ENCODE data around the gene EIF4H.
"Not testable (repeated sequence)": the region's sequence is repeated elsewhere in the genome, so short reads cannot be mapped to it uniquely, and the experiment has no call there.

EIF4H gene

DNA sequence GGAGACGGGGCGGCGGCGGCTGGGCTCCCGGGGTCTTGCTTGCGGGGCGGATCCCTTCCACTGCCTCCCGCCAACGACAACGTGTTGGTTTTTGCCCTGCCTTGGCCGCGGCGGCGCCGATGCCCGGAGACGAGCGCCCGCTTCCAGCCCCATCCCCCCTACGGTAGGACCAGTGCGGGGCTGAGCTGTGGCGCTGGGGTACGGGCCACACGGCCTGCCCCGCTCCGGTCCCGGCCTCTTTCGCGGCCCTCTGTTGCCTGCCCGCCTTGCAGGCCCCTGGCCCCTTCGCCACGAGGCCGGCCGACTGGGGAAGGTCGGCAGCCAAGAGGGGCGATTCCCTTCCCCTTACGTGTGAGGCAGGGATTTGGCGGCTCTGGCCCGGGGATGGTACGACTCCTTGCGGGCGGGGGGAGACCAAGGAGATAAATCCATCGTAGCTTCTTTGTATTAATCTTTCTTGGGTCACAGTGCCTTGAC is 488 bp downstream of the EIF4H start:
- DNase-seq (ENCODE audit: low read depth, low spot score): no peak

DNA sequence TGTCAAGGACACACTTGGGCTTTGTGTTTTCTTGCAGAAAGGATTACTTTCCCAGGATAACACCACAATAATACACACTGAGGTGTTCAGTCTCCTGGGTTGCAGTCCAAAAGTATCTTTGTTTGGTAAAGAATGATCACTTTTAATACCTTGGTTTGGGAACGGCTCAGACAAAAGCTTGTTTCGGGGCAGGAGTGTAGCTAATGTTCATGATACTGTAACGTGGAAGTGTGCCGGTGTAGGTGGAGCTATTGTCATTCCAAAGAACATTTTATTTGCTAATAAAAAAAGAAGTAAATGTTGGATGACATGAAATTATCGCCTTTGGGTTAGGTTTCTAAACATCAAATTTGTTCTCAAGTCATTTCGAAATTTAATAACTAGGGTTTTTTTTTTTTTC is 1.2 kb downstream of the EIF4H start:
- DNase-seq (ENCODE audit: low read depth, low spot score): no peak

DNA sequence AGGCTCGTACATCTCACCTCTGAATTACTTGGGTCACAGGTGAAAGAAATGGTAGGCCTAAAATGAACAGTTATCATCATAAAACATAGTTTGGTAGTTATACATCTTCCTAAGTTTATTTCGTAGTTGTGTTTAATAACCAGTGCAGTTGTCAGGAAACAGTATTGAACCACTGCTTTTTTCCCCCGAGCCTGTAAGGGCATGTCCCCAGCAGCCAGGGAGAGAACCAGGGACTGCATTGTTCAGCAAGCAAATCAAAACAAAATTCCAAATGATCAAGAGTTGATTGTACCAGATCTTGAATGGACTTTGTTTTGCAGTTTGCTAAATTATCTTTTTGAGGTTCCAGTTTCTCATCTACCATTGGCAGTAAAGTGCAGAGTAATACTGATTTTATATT is 2.4 kb downstream of the EIF4H start:
- DNase-seq (ENCODE audit: low read depth, low spot score): no peak

DNA sequence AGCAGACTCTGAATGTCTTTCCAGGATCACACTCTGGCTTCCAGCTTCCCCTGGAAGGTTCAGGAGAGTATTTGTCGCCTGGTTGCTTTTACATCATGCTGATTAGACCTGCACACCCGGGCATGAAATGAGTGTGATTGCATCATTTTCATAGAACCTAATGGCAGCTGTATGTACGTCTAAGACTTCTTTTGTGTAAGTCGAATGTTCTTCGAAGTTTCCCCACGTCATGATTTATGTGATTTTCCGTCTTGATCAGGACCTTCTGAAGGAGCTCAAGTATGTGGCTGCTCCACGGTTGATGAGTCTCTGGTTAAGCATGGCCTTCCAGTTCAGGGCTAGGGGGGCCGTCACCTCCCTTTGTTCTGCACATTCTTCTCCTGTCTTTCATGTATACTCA is 4.5 kb downstream of the EIF4H start:
- DNase-seq (ENCODE audit: low read depth, low spot score): no peak

- no peak for DNase-seq (ENCODE audit: low read depth, low spot score)
These were observed 5.9 kb downstream of the EIF4H start for GRCh38 chr7:74179935-74180604.

DNA sequence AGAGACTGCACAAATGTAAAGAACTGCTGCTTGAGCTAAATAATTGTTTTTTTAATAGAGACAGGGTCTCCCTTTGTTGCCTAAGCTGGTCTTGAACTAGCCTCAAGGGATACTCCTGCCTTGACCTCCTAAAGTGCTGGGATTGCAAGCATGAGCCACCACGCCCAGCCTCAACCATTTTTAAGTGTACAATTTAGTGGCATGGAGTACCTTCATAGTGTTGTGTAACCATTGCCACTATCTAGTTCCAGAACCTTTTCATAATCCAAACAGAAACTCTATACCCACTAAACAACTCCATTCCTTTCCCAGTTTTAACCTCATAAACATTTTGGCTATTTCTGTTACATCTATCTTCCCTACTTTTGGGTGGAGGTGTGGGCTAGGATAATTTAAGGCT is 6.7 kb downstream of the EIF4H start:
- DNase-seq (ENCODE audit: low read depth, low spot score): no peak

DNA sequence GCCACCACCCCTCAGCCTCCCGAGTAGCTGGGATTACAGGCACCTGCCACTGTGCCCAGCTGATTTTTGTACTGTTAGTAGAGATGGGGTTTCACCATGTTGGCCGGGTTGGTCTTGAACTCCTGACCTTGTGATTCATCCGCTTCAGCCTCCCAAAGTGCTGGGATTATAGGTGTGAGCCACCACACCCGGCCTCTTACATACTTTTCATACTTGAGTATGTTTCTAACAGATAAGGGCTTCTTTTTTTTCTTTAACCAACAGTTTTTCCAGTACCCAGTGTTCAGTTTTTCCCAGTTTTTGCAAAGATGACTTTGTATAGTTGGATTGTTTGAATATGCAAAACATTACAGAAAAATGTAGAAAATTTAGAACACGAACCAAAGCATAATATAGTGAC is 7.7 kb downstream of the EIF4H start:
- DNase-seq (ENCODE audit: low read depth, low spot score): no peak

- no peak for DNase-seq (ENCODE audit: low read depth, low spot score)
These were observed 8.4 kb downstream of the EIF4H start for GRCh38 chr7:74182453-74183090.

DNA sequence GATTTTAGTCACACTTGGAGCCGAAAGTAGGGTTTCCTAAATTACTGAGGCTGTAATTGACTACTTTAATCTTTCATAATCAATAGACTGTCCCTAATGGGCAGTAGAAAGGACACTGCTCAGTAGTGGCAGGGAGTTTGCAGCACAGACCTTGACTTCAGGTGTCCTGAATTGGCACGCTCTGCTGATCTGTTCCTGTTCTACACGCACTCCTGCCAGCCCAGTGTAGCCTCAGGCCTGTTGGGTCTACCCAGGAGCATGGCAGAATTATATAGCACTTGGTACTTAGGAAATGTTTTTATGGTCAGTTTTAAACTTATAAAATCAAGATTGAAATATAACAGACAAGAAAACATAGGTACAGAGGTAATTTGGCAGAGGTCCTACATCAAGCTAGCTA is 9.0 kb downstream of the EIF4H start:
- no peak for DNase-seq (ENCODE audit: low read depth, low spot score)

- DNase-seq (ENCODE audit: low read depth, low spot score): no peak
These were observed 9.7 kb downstream of the EIF4H start for GRCh38 chr7:74183653-74184450.

DNA sequence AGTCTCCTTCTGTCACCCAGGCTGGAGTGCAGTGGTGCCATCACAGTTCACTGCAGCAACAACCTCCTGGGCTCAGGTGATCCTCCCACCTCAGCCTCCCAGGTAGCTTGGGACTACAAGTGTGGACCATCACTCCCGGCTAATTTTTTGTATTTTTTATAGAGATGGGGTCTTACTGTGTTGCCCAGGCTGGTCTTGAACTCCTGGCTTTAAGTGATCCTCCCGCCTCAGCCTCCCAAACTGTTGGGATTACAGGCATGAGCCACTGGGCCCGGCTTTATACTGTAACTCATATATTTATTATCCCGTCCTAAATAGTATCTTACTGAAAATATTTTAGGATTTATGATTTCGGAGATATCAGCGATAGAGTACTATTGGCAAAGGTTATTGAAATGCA is 10.9 kb downstream of the EIF4H start:
- no peak for DNase-seq (ENCODE audit: low read depth, low spot score)

- DNase-seq (ENCODE audit: low read depth, low spot score): no peak
These were observed 11.5 kb downstream of the EIF4H start for GRCh38 chr7:74185636-74186035.

DNA sequence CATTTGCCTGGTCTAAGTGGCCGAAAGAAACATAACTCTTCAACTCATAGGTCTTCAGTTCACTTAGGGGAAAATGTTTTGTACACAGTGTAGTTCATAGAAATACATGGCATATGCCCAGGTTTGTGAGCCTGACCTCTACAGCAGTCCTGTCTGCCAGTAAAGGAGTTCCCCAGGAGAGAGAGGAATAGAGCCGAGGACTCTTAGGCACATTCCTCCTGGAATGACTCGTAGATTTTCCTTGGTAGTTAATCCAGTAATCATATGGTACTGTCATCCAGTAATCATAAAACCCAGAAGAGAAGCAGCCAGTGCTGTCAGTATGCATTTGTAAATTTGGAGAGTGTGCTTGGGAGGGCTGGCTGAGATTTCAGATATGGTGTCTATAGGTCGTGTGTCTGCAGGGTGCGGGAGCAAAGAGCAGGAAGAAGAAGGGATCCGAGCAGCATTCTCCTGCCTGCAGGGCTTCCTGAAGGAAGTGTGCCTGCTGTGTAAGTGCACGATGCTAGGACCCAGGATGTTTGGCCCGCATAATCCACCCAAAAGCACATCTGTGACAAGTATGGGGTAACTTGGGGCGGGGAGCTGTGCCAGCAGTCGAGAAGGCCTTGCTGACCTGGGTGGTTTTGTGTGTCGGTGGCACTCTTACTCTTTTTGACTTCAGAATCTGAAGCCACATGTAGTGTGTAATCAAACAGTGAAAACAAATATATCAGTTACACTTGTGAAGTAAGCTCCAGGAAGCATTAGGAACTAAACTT is 13.9 kb downstream of the EIF4H start:
- DNase-seq (ENCODE audit: low read depth, low spot score): no peak

DNA sequence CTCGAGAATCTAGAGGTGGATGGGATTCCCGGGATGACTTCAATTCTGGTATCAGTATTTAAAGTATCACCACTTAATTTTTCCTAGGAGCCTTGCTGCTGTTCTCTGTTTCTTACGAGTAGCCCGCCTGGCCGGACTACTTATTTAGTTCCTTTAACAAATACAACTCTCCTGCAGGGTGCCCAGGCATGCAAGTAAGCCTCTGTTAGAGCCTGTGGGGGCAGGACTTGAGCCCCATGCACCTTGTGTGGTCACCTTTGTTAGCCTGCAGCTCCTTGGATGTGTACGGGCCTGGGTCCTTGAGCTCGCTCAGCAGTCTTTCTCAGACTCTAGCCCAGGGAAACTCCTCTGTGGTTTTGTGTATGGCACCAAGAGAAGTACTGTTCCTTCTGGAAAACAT is 16.1 kb downstream of the EIF4H start:
- DNase-seq (ENCODE audit: low read depth, low spot score): no peak

DNA sequence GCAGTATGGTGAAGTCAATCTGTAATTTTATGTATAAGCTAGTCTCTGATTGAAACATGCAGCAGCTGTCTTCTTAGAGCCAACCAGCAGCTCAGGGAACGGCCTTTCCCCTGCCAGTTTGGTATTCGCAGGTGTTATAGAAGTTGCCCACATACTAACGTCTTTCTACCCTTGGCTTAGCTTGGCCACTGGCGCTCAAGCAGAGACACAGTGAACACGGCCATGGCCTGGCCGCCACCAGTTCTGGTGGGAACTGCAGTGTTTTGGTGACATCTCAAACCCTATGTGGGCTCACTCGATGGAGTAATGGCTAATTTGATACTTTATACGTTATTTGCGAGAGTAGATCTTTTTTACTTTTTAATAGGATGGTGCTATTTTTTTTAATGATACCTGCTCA is 17.1 kb downstream of the EIF4H start:
- no peak for DNase-seq (ENCODE audit: low read depth, low spot score)

DNA sequence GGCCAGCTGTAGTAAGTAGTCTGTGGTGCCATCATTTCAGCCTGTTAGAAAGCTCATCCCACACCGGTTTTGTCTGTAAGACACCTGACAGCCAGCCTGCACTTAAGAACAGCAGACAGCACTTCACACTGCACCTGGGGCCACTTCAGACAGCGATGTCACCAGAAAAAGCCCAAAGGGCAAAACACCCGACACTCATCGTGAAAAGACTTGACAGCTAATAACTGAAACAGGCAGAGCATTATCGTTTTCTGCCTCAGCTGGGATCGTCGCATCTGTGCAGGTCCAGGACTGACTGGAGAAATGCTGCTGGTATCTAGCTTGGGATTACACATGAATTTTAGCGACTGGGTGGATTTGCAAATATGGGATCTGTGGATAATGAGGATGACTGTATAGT is 18.9 kb downstream of the EIF4H start:
- no peak for DNase-seq (ENCODE audit: low read depth, low spot score)

DNA sequence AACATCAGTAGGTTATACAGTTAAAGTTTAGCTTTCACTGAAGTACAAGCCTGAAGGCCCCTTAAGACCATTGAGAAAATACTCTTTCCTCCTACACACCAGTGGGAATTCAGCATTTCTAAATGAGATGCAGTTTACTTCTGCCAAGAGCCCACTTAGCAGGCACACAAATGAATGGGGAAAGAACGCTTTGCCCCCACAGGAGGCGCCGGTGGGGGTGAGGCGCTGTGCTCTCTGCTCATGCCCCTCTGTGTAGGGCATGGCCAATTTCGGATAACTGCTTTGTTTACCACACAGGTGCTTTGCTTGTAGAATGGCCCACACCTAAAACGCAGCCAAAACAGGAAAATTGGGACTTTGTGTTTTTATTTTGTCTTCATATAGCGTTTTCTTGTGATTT is 19.8 kb downstream of the EIF4H start:
- no peak for DNase-seq (ENCODE audit: low read depth, low spot score)

DNA sequence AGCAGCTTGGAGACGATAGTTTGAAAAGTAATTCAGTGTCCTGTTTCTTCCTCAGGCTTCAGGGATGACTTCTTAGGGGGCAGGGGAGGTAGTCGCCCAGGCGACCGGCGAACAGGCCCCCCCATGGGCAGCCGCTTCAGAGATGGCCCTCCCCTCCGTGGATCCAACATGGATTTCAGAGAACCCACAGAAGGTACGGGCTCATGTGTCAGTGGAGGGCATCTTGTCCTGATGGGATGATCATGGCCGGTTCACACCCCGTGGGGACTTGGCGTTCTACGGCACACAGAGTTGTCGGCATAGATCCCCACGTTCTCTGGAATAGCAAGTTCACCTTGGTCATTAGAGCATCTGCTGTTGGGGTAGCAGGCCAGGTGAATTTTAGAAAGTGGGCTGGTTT is 20.5 kb downstream of the EIF4H start:
- DNase-seq (ENCODE audit: low read depth, low spot score): no peak

GRCh38 chr7:74195139-74195860 is 21.1 kb downstream of the EIF4H start:
- not testable (repeated sequence) for DNase-seq (ENCODE audit: low read depth, low spot score)

DNA sequence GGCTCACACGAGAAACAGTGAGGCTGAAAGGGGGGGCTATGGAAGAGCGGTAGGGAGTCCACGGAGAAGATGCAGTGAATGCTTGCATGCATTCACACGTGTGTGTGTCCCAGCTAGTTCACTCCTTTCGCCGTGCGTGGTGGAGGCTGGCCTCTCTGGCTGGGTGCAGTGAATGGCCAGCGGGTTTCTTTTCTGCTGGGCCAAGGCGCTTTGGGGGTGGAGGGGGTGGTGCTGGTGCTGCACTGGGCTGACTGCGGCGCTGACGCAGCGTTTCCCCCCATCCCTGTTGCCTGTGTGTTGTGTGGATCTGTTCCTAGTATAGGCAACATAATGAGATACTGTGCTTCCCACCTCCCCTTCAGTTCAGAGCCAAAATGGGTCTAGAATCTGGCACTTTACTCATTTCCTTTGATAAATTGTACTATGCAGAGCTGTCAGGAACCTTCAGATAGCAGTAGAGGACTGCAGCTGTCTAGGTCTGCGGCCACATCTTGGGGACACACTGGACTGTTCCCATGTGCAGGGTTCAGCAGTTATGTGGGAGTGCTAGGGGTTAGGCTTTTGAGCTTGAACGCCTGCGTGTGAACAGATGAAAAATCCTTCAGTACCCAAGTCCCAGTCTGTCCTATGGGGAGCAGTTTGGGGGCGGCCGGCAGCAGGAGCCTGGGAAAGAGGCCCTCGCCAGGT is 22.0 kb downstream of the EIF4H start:
- DNase-seq (ENCODE audit: low read depth, low spot score): not testable (repeated sequence)

All from iPS DF 19.7 (cell line).